HG03064 (cell line): ENCODE results near the gene HOXB2.
"Not testable (repeated sequence)": the region's sequence is repeated elsewhere in the genome, so short reads cannot be mapped to it uniquely, and the experiment has no call there.

Experiments used
- ATAC-seq: cut with Tn5 transposase; IDR thresholded peaks from one replicate; pipeline ENCODE4 v1.9.1; 2021; ENCODE audit warnings: low read depth; ENCODE audit not compliant: unreplicated experiment

Gene HOXB2

DNA sequence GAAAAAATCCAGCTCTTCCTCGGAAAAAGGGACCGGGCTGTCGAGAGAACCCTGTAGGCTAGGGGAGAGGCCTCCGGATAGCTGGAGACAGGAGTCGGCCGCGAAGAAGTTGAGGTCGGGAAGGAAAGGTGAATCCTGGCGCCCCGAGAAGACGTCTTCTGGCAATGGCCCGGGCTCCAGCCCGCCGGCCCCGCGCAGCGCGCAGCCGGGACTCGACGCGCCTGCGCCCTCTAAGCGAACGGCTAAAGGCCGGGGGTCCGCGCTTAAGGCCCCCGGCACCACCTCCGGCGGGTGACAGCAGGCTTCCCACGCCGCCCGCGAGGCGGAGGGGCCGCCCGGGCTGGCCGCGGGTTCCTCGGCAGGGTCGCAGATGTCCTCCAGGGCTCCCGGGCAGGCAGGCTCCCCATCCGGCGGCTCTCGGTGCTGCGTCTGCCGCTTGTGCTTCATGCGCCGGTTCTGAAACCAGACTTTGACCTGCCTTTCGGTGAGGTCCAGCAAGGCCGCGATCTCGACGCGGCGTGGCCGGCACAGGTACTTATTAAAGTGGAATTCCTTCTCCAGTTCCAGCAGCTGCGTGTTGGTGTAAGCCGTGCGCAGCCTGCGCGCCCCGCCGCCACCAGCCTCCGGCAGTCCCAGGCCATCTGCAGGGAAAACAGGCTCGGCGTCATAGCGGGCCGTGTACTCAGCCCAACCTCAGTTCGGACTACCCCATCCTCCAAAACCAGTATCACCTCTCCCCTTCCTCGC is 1.6 kb downstream of the HOXB2 start:
- ATAC-seq = no peak

DNA sequence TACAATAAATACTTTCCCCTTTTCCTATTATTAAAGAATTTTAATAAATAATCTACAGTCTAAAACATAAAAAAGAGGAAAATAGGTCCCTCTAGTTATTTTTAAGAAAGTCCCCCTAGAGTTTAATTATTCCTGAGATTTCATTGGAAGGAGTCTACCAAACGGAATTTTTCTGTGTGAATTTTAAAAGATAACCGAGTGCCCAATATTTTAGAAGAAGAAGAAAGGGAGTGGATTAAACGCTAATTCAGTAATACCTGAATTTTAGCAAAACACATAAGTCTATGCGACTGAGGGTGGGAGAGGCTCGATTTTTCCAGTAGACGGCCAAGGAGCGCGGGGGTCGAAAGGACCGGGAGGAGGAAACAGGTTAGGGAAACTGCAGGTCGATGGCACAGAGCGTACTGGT is 2.2 kb downstream of the HOXB2 start:
- no peak for ATAC-seq

DNA sequence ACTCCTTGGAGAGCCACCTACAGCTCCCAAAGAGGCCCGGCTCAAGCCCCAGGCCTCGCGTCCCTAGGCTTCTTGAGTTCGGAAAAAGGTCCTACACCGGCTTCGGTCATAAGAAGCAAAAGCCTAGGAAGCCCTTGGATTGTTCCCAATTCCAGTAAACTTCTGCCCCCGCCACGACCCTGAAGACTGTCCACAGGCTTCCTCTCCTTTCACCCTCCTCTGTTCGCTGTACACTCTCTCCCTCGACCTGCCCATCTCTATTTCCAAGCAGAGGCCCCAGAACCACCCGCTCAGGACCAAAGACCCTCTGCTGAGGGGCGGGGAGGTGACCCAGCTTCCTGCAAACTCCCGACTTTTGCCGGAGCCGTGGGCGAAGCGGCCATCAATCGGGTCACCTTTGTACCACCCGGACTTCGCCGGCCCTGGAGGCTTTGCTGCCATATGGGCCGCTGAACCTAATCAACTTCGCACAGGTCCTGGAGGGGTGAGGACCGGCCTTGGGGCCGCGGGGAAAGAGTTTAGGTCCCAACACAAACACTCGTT is 2.7 kb downstream of the HOXB2 start:
- ATAC-seq = no peak

DNA sequence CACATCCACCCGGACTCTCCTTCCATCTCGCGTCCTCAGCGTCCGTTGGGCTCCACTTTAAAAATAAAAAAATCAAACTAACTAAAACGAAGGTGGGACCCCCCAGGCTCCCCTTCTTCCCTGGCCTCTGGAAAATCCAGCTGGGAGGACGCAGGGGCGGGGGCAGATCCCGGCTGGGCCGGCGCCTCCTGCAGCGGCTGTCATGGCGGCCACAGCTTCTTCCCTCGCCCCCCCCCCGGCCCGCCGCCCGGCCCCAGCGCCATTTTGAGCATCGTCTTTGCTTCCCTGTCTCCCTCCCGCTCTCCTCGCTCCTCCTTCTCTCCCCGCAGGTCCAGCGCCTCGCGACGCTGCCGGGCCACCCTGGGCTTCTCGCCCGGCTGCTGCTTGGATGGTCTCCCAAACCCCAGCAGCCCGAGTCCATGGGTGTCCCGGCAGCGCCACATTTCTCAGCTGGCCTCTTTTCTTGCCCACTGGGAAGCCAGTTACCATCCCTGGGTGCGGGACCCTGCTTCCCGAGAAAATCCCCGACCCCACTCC is 3.3 kb downstream of the HOXB2 start:
- no peak for ATAC-seq

DNA sequence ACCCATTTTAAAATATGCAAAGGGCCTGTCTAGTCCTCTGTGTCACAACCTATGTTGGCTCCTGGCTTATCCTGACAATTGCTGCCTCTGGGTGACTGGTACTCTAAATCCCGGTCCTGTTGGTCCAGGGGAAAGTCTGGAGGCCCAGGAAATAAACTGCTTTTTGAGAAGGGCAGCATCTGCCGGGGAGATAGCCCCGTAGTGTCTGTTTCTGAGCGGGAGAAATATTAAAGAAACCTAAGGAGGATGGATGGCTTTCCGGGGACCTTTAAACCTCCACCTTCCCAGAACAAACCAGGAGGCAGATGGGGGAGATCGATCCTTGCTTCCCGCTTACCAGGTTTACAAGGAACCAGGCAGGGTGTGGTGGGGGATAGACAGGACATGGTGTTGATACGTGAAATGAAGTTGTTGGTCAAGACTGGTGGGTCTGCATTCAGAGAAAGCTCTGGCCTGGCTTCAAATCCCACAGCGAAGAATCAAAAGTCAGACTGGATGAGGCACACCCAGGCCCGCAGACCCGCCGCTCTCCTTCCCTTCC is 3.8 kb downstream of the HOXB2 start:
- no peak for ATAC-seq

DNA sequence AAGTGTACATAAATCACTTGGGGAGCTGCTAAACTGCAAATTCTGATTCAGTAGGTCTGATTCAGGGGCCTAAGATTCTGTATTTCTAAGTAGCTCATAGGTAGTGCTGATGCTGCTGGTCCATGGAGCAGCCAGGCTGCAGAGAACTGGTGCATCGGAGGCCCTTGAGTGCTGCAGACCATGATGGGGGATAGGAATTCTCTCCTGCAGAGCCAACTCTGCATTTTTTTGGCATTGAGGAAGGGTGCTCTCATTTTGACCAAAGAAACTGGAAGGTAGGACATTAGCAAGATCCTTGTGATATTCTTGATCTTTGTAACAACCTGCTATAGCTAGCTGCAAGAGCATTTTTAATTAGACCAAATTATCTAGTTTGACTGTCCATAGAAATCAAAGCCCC is 4.7 kb downstream of the HOXB2 start:
- no peak for ATAC-seq

DNA sequence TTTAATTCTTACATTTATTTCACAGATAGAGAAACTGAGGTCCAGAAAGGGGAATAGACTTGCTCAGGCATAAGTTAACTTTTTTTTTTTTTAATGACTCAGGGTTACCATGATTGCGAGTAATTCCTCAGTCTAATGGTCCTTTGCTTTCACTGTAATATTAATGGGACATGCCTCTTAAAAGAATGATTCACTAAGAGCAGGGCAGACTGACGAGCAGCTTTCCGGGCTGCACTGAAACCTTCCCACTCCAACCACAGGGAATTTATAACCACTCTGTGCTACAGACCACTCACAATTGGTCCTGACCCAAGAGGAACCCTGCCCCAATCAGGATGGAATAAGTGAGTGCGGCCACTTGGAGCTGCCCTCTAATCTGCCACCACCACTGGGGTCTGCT is 5.7 kb downstream of the HOXB2 start:
- no peak for ATAC-seq

DNA sequence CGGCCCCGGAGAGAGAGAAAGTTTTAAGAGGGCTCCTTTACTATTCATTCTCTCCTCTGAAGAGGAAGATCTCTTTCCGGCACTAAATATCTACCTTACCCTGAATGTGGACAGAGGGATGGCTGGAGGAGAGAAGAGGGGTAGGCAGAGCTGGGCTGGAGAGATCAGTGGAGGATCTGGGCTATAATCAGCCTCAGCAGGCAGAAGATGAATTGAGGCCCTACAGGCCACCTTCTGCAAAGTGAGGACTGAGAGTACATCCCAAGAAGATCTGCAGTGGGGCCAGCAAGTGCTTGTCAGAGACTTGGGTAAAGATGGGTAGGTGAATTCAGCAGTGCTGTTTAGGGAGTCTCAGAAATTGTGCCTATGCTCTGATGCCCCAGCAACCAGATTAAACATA is 7.6 kb downstream of the HOXB2 start:
- no peak for ATAC-seq

DNA sequence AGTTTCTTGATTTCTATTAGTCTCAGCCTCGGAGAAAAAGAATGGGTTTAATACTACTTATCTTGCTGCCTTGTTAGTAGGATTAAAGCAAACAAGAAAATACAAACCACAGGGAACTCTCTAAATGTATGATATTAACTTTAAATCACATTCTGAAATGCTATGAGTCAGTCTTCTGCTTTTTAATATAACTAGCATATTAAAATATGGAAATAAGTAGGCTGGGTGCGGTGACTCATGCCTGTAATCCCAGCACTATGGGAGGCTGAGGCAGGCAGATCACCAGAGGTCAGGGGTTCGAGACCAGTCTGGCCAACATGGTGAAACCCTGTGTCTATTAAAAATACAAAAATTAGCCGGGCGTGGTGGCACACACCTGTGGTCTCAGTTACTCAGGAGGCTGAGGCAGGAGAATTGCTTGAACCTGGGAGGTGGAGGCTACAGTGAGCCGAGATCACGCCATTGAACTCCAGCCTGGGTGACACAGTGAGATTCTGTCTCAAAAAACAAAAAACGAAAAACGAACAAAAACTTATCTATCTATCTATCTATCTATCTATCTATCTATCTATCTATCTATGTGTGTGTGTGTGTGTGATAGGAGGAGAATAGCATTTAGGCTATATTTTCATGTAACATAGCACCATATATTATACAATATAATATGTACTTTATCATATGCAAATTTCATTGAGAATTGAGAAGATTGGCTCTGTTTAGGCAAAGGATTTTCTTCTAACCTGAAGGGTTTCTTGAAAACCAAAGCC is 8.9 kb downstream of the HOXB2 start:
- not testable (repeated sequence) for ATAC-seq

DNA sequence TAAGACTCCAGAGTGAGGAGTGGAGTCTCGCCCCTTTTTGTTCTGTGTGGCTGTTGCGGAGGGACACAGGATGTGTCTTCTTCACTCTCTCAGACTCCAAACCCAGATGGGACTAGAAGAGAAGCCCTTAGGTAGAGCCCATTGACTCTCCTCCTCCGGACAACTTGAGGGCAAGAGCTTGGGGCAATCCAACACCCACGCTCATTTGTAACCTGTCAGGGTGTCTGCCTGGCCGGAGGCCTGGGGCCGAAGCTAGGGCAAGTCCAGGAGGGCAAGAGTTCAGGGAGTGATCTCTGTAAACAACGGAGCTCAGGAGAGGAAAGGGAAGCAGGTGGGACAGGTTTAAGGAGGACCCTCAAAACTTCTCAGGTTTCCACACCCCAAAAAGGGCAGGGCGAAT is 12.6 kb downstream of the HOXB2 start:
- ATAC-seq = no peak

DNA sequence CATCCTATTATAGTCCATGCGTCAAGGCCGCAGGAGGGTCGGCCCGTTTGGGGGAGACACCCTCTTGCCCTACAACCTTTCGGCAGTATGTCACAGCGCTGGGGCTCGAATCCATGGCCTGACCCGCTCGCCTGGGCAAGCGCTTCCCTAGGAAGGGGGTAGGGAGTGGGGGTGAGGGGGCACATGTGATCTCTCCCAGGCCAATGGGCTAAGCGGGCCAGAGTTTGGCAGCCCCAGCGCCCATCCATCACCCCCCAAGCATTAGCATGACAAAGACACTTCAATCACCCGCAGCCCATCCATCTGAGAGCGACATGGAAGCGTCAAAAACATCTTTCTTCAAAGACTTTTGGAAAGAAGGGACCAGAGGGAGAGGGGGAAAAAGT is 14.0 kb downstream of the HOXB2 start, which contains the start of gene HOXB1:
HOXB1 (minus strand) TSS at position 125 of the 386 bp plus-strand sequence; CDS start at position 18, 107 bp downstream.
- no peak for ATAC-seq

DNA sequence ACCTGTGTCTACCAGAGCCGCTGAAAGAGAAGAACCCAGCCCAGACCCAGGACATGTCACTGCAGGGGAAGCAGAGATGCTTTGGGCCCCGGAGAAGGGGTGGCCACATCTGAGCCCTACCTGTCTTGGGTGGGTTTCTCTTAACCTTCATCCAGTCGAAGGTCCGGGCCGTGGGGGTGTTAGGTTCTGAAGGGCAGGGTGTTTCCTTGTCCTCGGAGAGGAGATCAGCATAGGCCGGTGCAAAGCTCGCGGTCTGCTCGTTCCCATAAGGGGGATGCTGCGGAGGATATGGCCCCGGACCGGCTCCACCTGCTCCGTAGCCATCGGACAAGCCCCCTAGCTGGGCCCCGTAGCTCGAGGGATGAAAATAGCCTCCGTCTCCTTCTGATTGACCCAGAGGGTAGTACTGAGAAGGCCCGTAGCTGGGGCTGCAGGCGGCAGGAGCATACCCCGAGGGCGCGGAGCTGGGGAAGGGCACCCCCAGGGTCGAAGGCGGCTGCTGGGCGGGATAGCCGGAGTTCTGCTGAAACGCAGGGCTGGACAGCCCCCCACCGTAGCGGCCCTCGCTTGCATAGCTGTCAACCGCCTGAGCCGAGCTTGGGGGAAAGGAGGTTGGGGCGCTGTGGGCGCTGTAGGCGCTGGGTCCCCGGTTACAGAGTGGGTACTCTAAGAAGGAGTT is 14.6 kb downstream of the HOXB2 start:
- no peak for ATAC-seq

DNA sequence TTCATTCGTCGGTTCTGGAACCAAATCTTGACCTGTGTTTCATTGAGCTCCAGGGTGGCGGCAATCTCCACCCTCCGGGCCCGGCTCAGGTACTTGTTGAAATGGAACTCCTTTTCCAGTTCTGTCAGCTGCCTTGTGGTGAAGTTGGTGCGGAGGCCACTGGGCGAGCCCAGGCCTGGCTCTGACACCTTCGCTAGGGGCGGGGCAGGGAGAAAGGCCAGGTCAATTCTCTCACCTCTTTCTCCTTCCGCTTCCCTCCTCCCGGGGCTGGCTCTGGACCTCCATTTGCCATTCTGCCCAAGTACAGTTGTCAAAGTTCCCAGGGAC is 15.3 kb downstream of the HOXB2 start:
- ATAC-seq = no peak

DNA sequence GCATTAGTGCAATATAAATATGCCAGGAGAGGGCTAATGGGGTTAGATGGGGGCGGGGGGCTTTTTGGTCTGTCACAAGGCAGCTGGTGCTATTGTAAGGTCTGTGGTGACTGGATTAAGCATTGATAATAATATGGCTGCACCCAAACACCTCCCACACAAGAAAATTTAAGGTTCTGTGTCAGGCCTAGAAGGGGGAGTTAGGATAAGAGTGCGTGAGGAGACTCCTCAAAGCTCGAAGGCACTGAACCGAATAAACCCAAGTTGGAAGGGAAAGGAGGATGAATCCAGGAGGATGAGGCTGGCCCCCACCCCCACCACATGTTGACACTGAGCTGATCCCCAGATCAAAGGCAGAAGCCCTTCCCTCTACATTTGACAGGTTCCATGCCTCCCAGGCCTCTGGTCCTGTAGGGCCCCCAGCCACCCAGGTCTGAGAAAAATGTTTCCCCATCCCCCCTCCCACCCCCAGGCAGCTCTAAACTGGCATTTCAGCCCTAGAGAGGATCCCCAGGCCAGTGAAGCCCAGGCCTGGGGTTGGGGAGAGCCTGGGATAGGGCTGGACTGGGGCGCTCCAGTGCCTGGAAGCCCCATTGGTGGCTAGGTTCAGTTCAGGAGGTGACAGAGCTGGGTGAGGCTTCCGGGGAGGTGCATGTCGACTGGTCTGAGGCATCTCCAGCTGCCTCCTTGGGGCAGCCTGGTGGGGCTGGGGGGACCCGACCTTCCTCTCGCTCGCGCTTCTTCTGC is 15.8 kb downstream of the HOXB2 start:
- no peak for ATAC-seq

DNA sequence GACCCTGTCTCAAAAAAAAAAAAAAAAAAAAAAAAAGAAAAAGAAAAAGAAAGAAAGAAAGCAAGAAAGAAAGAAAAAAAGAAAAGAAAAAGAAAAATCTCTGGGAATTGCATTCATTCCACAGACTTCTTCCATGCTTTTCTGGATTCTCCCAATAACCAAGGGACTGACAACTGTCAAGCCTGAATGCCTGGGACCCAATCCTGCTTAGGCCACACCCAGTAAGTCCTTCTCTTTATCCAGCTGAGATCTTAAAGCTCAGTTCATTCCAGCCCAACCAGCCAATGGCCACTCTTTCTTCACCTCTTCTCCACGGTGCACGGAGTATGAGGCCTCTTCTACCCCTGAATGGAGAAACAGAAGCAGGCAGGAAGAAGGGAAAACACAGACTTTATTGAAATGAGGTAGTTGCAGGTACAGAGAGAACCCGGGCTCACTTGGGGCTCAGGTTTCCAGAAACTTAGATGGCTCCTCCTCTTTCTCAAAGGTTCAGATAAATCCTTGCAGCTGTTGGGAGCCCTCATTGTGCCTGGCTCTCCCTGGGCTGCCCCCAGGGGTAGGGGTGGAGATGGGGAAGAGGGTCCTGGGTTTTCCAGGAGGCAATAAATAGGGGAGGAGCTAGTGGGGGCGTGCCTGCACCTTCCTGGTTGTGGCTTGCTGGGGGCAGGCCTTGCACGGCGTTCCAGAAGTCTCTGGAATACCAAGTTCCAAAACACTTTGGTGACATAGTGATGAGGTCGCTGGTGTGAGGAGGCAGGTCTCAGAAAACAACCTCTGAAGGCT is 16.6 kb downstream of the HOXB2 start:
- no peak for ATAC-seq

DNA sequence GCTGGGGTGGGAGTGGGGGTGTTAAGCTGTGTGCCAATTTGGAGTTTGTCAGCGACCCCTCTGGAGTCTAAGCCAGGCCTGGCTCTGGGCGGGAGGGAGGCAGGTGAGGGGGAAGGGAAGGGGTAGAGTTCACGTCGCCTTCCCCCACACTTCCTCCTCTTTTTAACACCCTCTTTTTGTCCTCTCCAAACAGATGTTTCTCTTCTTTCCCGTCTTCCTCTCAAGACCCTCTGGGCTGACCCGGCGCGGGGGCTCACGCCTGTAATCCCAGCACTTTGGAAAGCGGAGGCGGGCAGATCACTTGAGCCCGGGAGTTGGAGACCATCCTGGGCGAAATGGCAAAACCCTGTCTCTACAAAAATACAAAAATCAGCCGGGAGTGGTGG is 17.4 kb downstream of the HOXB2 start:
- ATAC-seq = no peak

DNA sequence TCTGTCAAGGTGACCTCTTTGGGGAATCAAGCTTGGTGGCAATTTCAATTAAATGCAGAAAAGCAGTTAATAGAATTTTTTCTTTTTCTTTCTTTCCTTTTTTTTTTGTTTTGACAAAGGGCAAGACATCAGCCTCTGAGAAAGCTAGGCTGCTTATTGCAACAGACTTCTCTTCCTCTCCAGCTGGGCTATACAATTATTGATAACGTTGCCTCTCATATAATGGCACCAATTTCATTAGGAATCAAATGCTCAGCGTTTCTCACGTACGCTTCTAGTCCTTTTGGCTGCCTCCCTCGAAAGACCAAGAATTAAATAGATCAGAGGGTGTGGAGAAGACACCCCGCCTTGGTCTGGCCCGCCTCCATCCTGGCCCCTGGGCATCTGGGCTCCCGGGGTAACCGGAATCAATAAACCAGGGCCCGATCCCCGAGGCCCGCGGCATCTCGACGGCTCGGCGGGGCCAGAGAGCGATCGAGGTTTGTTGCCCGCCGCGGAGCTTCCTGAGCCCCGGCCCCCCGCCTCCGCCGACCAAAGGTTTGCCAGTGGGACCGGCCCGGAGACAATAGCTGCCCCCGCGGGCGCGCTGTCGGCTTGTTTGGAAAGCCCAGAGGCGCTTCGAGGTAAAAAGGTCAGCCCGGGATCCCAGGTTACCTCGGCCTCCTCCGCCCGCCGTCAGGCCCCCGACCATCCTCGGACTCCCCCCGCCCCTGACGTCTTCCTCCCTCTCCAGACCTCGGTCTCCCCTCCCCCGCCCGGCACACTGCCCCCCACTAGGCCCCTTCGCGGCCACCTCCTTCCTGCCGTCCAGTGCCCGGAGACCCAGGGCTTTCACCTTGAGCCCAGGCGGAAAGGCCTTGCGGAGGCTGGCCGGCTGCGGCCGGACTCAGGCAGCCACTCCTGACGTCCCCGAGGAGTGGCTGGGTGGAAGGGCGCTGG is 18.0 kb downstream of the HOXB2 start:
- ATAC-seq = no peak

DNA sequence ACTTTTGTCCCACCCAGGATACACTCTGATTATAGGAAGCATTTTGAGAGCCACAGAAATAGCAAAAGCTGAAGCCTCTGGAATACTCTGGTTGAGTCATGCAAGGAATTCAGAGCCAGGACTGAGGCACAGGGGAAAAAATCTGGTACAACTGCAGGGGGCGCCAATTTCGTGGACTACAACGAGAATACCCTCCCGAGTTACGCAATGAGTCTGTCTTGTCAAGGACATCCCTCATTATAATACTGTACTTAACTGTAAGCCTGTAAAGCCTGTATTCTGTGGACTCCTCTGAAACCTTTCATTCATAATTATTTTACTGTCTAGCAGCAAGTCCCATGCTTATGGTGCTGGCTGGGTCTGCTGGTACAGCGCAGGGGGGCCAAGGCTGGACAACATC is 21.9 kb downstream of the HOXB2 start:
- no peak for ATAC-seq
